PC-9 (cell line): ENCODE measurements around the gene SORCS2.

ENCODE experiments used
- CTCF ChIP-seq: fragments of 200-600 bp; sonication (generic); conservative IDR thresholded peaks from 2 replicates; pipeline ENCODE4 v1.6.1; 2017; ENCODE audit warnings: mixed run types, antibody characterized with exemption, mild to moderate bottlenecking, moderate library complexity
- EZH2 ChIP-seq: fragments of 200-600 bp; sonication (generic); IDR thresholded peaks from 2 replicates; pipeline ENCODE4 v1.8.0; 2017; ENCODE audit warnings: antibody characterized with exemption, low read depth

- TF ChIP-seq CTCF: no peak
- no peak for TF ChIP-seq EZH2
These were observed 524.8 kb downstream of the SORCS2 start for GRCh38 chr4:7717161-7717560.
